Measurements from ENCODE around the gene PCED1B. TPM values are rescaled to one million over a fixed set of nuclear protein-coding genes. Genes with fewer than 3 reads are reported as not detected.

Gene PCED1B
- total and polyA plus RNA-seq, 2 experiments from 2014 or later, result 0.45 to 0.80 TPM

GRCh38 chr12:47098099-47098498 lies 18.7 kb downstream of the PCED1B start:
- no peak for DNase-seq (ENCODE audit: low read depth in 1 of 2, low spot score in 1 of 2)
- Histone ChIP-seq H3K36me3 (no peaks in the 10 kb centered on the region), H3K4me1 (ENCODE audit: low read depth) (no peaks in the 10 kb centered on the region), H3K4me3 (no peak overlapping the region), H3K9me3 (ENCODE audit: low read depth) (no peaks in the 10 kb centered on the region), H3K27ac (no peak overlapping the region), H3K27me3 (no peaks in the 10 kb centered on the region)
- TF ChIP-seq CTCF (IDR thresholded peaks at IDR 0.05; ENCODE audit: low read depth, low read length), result no peak

- no peaks in the 10 kb centered on the region for H3K4me1 ChIP-seq (ENCODE audit: low read depth)
- no peak for DNase-seq (ENCODE audit: low read depth in 1 of 2, low spot score in 1 of 2)
- no peak for TF ChIP-seq CTCF (IDR thresholded peaks at IDR 0.05; ENCODE audit: low read depth, low read length)
- no peaks in the 10 kb centered on the region for H3K9me3 ChIP-seq (ENCODE audit: low read depth)
- no peak overlapping the region for H3K4me3 ChIP-seq
- H3K27ac ChIP-seq, result no peak overlapping the region
- no peaks in the 10 kb centered on the region for H3K36me3 ChIP-seq
- no peaks in the 10 kb centered on the region for H3K27me3 ChIP-seq
These were observed 20.2 kb downstream of the PCED1B start for GRCh38 chr12:47099610-47100009.

DNA sequence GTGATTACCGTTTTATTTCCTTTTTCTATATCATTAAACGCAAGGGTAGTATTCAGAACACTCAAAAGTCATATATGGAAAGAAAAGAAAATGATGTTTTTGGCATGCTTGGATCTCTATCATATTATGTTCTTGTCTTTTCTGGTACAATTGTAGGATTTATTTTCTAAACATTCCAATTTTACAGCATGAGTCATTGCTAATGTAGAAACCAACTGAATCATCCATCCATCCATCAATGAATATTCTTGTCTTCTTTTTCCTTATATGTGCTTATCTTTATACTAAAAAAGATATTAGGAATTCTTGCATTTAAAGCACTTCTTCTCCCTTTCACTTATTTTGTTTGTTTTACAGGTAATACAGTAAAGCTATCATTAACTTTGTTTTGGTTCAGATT lies 20.7 kb downstream of the PCED1B start:
- no peak for TF ChIP-seq CTCF (IDR thresholded peaks at IDR 0.05; ENCODE audit: low read depth, low read length)

DNA sequence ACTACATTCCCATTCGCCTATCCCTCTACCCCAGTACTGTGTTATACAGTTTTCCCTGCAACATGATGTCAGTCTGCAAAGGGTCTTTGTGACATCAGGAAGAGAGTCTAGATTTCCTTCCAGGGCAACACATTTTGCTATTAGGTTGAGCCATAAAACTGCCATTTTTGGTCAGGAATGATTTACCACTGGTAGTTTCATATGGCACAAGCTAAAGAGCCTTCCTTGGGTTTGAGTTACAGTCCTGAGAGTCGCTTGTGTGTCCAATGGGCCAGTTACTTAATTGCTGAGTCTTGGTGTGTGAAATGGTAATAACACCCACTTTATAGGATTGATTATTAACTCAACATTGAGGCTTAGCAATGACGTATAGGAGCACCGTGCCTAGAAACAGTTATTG lies 23.0 kb downstream of the PCED1B start:
- Histone ChIP-seq H3K36me3 (no peaks in the 10 kb centered on the region), H3K27me3 (no peaks in the 10 kb centered on the region), H3K9me3 (ENCODE audit: low read depth) (no peaks in the 10 kb centered on the region), H3K27ac (no peak overlapping the region), H3K4me1 (ENCODE audit: low read depth) (no peaks in the 10 kb centered on the region), H3K4me3 (no peak overlapping the region)
- TF ChIP-seq CTCF (IDR thresholded peaks at IDR 0.05; ENCODE audit: low read depth, low read length), result no peak
- no peak for DNase-seq (ENCODE audit: low read depth in 1 of 2, low spot score in 1 of 2)

More for the DNA sequence above, 20.7 kb downstream of the PCED1B start:
- no peaks in the 10 kb centered on the region for H3K36me3 ChIP-seq
- no peaks in the 10 kb centered on the region for H3K9me3 ChIP-seq (ENCODE audit: low read depth)
- no peak for DNase-seq (ENCODE audit: low read depth in 1 of 2, low spot score in 1 of 2)
- no peaks in the 10 kb centered on the region for H3K4me1 ChIP-seq (ENCODE audit: low read depth)
- H3K4me3 ChIP-seq, result no peak overlapping the region
- H3K27ac ChIP-seq, result no peak overlapping the region
- no peaks in the 10 kb centered on the region for H3K27me3 ChIP-seq

- Histone ChIP-seq H3K36me3 (no peaks in the 10 kb centered on the region), H3K4me3 (no peak overlapping the region), H3K27me3 (no peaks in the 10 kb centered on the region), H3K27ac (no peak overlapping the region), H3K4me1 (ENCODE audit: low read depth) (no peaks in the 10 kb centered on the region), H3K9me3 (ENCODE audit: low read depth) (no peaks in the 10 kb centered on the region)
- peak in 1 of 2 donors; percentile 52 for DNase-seq (ENCODE audit: low read depth in 1 of 2, low spot score in 1 of 2)
- TF ChIP-seq CTCF (IDR thresholded peaks at IDR 0.05; ENCODE audit: low read depth, low read length), result no peak
These were observed 23.6 kb downstream of the PCED1B start for GRCh38 chr12:47102845-47103651.

Data from cardiac muscle cell (in vitro differentiated cells and primary cell).